ENCODE measurements around the gene BCL2.
"Not testable (repeated sequence)": the region's sequence is repeated elsewhere in the genome, so short reads cannot be mapped to it uniquely, and the experiment has no call there.

The BCL2 gene

GRCh38 chr18:63257453-63257852 is 62.1 kb downstream of the BCL2 start:
- no peak for DNase-seq

- DNase-seq: no peak
Measured at GRCh38 chr18:63255435-63255834, 64.1 kb downstream of the BCL2 start.

GRCh38 chr18:63254716-63255399 is 64.7 kb downstream of the BCL2 start:
- DNase-seq: no peak

GRCh38 chr18:63253428-63254372 is 65.9 kb downstream of the BCL2 start:
- no peak for DNase-seq

- DNase-seq: no peak
Measured at GRCh38 chr18:63253014-63253413, 66.6 kb downstream of the BCL2 start.

- DNase-seq: no peak
Measured at GRCh38 chr18:63249771-63250170, 69.8 kb downstream of the BCL2 start.

- no peak for DNase-seq
Measured at GRCh38 chr18:63247926-63248325, 71.6 kb downstream of the BCL2 start.

- no peak for DNase-seq
Measured at GRCh38 chr18:63247506-63247905, 72.1 kb downstream of the BCL2 start.

GRCh38 chr18:63245600-63245999 is 74.0 kb downstream of the BCL2 start:
- DNase-seq: no peak

- no peak for DNase-seq
Measured at GRCh38 chr18:63244607-63245006, 75.0 kb downstream of the BCL2 start.

- DNase-seq: no peak
Measured at GRCh38 chr18:63241760-63242159, 77.8 kb downstream of the BCL2 start.

- DNase-seq: no peak
Measured at GRCh38 chr18:63241317-63241712, 78.3 kb downstream of the BCL2 start.

- no peak for DNase-seq
Measured at GRCh38 chr18:63240531-63241316, 78.8 kb downstream of the BCL2 start.

- no peak for DNase-seq
Measured at GRCh38 chr18:63238693-63239075, 80.9 kb downstream of the BCL2 start.

GRCh38 chr18:63237881-63238692 is 81.5 kb downstream of the BCL2 start:
- no peak for DNase-seq

- no peak for DNase-seq
Measured at GRCh38 chr18:63236921-63237846, 82.4 kb downstream of the BCL2 start.

GRCh38 chr18:63236406-63236805 is 83.2 kb downstream of the BCL2 start:
- no peak for DNase-seq

- DNase-seq: not testable (repeated sequence)
Measured at GRCh38 chr18:63235920-63236319, 83.6 kb downstream of the BCL2 start.

- no peak for DNase-seq
Measured at GRCh38 chr18:63234841-63235240, 84.7 kb downstream of the BCL2 start.

GRCh38 chr18:63234432-63234831 is 85.1 kb downstream of the BCL2 start:
- DNase-seq: no peak

- no peak for DNase-seq
Measured at GRCh38 chr18:63233334-63233733, 86.2 kb downstream of the BCL2 start.
